HepG2 (cell line): ENCODE measurements around the gene TBC1D16. TPM values are rescaled to one million over a fixed set of nuclear protein-coding genes. Genes with fewer than 3 reads are reported as not detected.

ENCODE experiments used
- BCL3 ChIP-seq: sonication (generic); formaldehyde crosslinking; IDR thresholded peaks from 2 replicates; pipeline ENCODE4 v1.5.1; 2020; ENCODE audit warnings: mild to moderate bottlenecking, missing genetic modification reagents, moderate library complexity
- FOXA3 ChIP-seq: IDR thresholded peaks from 2 replicates; pipeline ENCODE4 v1.6.1; 2016; ENCODE audit warnings: missing genetic modification reagents, missing compliant biosample characterization
- GFI1 ChIP-seq: sonication (generic); formaldehyde crosslinking; IDR thresholded peaks from 2 replicates; pipeline ENCODE4 v1.5.0; 2020; ENCODE audit warnings: missing genetic modification reagents, mild to moderate bottlenecking, borderline replicate concordance
- HOXD1 ChIP-seq: sonication (generic); formaldehyde crosslinking; IDR thresholded peaks from 2 replicates; pipeline ENCODE4 v1.5.0; 2020; ENCODE audit warnings: missing genetic modification reagents
- IKZF4 ChIP-seq: sonication (generic); formaldehyde crosslinking; IDR thresholded peaks from 2 replicates; pipeline ENCODE4 v1.5.1; 2020; ENCODE audit warnings: borderline replicate concordance, mild to moderate bottlenecking, low read depth, missing genetic modification reagents; ENCODE audit errors: not compliant biosample characterization
- NCOA1 ChIP-seq: sonication (generic); formaldehyde crosslinking; IDR thresholded peaks from 2 replicates; pipeline ENCODE4 v1.9.0; 2021; ENCODE audit warnings: missing genetic modification reagents
- SETDB1 ChIP-seq: sonication (generic); formaldehyde crosslinking; IDR thresholded peaks from 2 replicates; pipeline ENCODE4 v1.5.1; 2020; ENCODE audit warnings: missing genetic modification reagents, mild to moderate bottlenecking, borderline replicate concordance
- ZNF20 ChIP-seq: sonication (generic); formaldehyde crosslinking; IDR thresholded peaks from 2 replicates; pipeline ENCODE4 v1.4.0; 2020; ENCODE audit warnings: mild to moderate bottlenecking, moderate library complexity, missing genetic modification reagents
- ZNF275 ChIP-seq: sonication (generic); formaldehyde crosslinking; IDR thresholded peaks from 2 replicates; pipeline ENCODE4 v1.8.0; 2022; ENCODE audit warnings: missing genetic modification reagents, mild to moderate bottlenecking, inconsistent platforms, borderline replicate concordance
- ZNF292 ChIP-seq: sonication (generic); formaldehyde crosslinking; IDR thresholded peaks from 2 replicates; pipeline ENCODE4 v1.8.1; 2022; ENCODE audit warnings: mild to moderate bottlenecking, low read depth, missing genetic modification reagents, borderline replicate concordance
- ZNF775 ChIP-seq: sonication (generic); formaldehyde crosslinking; IDR thresholded peaks from 2 replicates; pipeline ENCODE4 v1.4.0; 2020; ENCODE audit warnings: missing genetic modification reagents, mild to moderate bottlenecking, moderate library complexity, borderline replicate concordance
- ZNF839 ChIP-seq: sonication (generic); formaldehyde crosslinking; IDR thresholded peaks from 2 replicates; pipeline ENCODE4 v1.4.0; 2020; ENCODE audit warnings: missing genetic modification reagents, mild to moderate bottlenecking, borderline replicate concordance
- polyA plus RNA-seq, 8 experiments: library from polyadenylated mRNA; depleted of rRNA in 3 of 8; stranded (reverse) in 7 of 8; unstranded in 1 of 8; fragments of >200 nt; fragmentation: Illumina TruSeq in 4 of 8; extraction: Trizol in 4 of 8; gene quantifications; 2 replicates each; pipeline versions ENCODE4 v1.2.1 to v1.2.3, GENCODE V29; 2011 to 2016; ENCODE audit warnings: low read depth in 4 of 8, missing spikeins in 1 of 8, mixed read lengths in 1 of 8; ENCODE audit not compliant: insufficient read depth in 1 of 8
- total RNA-seq, 5 experiments: library from RNA; depleted of rRNA; stranded (reverse); fragments of >200 nt; fragmentation: Illumina TruSeq; extraction: Trizol; gene quantifications; 2 replicates each; pipeline ENCODE4 v1.2.3, GENCODE V29; 2016; ENCODE audit warnings: low read depth in 1 of 5
- TF ChIP-seq, protein P1 (sequence below): sonication (generic); formaldehyde crosslinking; IDR thresholded peaks from 2 replicates; pipeline ENCODE4 v1.5.1; 2020; ENCODE audit warnings: missing genetic modification reagents, mild to moderate bottlenecking, borderline replicate concordance
- TF ChIP-seq, protein P2 (sequence below): sonication (generic); formaldehyde crosslinking; IDR thresholded peaks from 2 replicates; pipeline ENCODE4 v1.8.0; 2023; ENCODE audit warnings: mild to moderate bottlenecking, missing genetic modification reagents
- TF ChIP-seq, protein P3 (sequence below): sonication (generic); formaldehyde crosslinking; IDR thresholded peaks from 2 replicates; pipeline ENCODE4; 2020; ENCODE audit warnings: missing genetic modification reagents, mild to moderate bottlenecking, borderline replicate concordance
- TF ChIP-seq, protein P4 (sequence below): sonication (generic); formaldehyde crosslinking; IDR thresholded peaks from 2 replicates; pipeline ENCODE4 v1.5.0; 2020; ENCODE audit warnings: mild to moderate bottlenecking, missing genetic modification reagents

TBC1D16 gene
- total and polyA plus RNA-seq, 2 of the 13 experiments (the other 11 are each of a cell fraction or from before 2014, with no cell fraction given), result 14.9 to 24.9 TPM

DNA sequence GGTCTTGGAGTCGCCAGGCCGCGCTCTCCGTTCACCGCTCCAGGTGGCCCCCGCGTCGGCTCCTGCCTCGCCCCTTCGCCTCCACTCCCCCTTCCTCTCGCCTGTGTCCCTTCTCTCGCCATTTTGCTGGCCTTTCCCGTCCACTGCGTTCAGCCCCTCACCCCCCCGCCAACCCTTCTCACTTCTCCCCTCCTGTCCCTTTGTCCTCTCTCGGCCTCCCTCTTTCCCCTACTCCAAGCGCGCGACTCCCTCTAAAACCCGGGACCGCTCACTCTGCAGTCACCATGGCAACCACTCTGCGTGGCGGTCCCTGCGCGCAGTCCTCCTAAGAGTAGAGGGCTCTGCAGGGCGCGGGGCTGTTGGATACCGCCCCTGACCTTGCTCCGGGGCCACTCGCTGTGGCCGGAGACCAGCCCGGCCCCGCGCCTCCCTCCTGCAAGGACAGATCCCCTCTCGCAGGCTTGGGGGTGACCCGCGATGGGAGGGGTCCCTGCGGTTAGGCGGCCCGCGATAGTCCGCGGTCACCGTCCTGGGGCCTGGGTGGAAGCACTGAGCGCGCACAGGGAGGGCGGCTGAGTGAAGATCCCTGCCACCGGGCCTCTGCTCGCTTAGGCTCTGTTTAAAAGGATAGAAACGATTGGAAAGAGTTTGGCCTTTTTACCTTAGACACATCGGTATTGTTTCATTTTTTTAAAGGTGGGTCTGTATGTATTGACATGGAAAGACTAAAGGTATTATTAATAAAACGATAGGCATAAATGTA is 1.2 kb upstream of the TBC1D16 start (continued):
- TF ChIP-seq, protein P1, sequence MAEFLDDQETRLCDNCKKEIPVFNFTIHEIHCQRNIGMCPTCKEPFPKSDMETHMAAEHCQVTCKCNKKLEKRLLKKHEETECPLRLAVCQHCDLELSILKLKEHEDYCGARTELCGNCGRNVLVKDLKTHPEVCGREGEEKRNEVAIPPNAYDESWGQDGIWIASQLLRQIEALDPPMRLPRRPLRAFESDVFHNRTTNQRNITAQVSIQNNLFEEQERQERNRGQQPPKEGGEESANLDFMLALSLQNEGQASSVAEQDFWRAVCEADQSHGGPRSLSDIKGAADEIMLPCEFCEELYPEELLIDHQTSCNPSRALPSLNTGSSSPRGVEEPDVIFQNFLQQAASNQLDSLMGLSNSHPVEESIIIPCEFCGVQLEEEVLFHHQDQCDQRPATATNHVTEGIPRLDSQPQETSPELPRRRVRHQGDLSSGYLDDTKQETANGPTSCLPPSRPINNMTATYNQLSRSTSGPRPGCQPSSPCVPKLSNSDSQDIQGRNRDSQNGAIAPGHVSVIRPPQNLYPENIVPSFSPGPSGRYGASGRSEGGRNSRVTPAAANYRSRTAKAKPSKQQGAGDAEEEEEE (CRISPR knock-in tag), result no peak
- TF ChIP-seq ZNF292 (CRISPR knock-in tag), result peak; percentile 82; the same call in 1 of the 2 replicates
- TF ChIP-seq, protein P2, sequence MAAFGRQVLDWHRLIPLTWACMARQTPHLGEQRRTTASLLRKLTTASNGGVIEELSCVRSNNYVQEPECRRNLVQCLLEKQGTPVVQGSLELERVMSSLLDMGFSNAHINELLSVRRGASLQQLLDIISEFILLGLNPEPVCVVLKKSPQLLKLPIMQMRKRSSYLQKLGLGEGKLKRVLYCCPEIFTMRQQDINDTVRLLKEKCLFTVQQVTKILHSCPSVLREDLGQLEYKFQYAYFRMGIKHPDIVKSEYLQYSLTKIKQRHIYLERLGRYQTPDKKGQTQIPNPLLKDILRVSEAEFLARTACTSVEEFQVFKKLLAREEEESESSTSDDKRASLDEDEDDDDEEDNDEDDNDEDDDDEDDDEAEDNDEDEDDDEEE (CRISPR knock-in tag), result 0 out of 2 replicates have a peak, but pooled peaks have one; percentile 42
- TF ChIP-seq ZNF275 (CRISPR knock-in tag), result 0 out of 2 replicates have a peak, but pooled peaks have one; percentile 38
- TF ChIP-seq ZNF20 (CRISPR knock-in tag), result 0 out of 2 replicates have a peak, but pooled peaks have one; percentile 9
- 0 out of 2 replicates have a peak, but pooled peaks have one; percentile 33 for TF ChIP-seq ZNF775 (CRISPR knock-in tag)
- peak; percentile 3 for TF ChIP-seq IKZF4 (CRISPR knock-in tag)
- TF ChIP-seq, protein P3, sequence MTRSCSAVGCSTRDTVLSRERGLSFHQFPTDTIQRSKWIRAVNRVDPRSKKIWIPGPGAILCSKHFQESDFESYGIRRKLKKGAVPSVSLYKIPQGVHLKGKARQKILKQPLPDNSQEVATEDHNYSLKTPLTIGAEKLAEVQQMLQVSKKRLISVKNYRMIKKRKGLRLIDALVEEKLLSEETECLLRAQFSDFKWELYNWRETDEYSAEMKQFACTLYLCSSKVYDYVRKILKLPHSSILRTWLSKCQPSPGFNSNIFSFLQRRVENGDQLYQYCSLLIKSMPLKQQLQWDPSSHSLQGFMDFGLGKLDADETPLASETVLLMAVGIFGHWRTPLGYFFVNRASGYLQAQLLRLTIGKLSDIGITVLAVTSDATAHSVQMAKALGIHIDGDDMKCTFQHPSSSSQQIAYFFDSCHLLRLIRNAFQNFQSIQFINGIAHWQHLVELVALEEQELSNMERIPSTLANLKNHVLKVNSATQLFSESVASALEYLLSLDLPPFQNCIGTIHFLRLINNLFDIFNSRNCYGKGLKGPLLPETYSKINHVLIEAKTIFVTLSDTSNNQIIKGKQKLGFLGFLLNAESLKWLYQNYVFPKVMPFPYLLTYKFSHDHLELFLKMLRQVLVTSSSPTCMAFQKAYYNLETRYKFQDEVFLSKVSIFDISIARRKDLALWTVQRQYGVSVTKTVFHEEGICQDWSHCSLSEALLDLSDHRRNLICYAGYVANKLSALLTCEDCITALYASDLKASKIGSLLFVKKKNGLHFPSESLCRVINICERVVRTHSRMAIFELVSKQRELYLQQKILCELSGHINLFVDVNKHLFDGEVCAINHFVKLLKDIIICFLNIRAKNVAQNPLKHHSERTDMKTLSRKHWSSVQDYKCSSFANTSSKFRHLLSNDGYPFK (CRISPR knock-in tag), result peak; percentile 24; the same call in 1 of the 2 replicates
- TF ChIP-seq, protein P4, sequence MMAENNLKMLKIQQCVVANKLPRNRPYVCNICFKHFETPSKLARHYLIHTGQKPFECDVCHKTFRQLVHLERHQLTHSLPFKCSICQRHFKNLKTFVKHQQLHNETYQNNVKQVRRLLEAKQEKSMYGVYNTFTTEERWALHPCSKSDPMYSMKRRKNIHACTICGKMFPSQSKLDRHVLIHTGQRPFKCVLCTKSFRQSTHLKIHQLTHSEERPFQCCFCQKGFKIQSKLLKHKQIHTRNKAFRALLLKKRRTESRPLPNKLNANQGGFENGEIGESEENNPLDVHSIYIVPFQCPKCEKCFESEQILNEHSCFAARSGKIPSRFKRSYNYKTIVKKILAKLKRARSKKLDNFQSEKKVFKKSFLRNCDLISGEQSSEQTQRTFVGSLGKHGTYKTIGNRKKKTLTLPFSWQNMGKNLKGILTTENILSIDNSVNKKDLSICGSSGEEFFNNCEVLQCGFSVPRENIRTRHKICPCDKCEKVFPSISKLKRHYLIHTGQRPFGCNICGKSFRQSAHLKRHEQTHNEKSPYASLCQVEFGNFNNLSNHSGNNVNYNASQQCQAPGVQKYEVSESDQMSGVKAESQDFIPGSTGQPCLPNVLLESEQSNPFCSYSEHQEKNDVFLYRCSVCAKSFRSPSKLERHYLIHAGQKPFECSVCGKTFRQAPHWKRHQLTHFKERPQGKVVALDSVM (CRISPR knock-in tag), result peak; percentile 18; the same call in 1 of the 2 replicates
- peak; percentile 53; the same call in 1 of the 2 replicates for TF ChIP-seq GFI1
- TF ChIP-seq ZNF839 (CRISPR knock-in tag), result no peak
- no peak for TF ChIP-seq SETDB1 (CRISPR knock-in tag)
- TF ChIP-seq BCL3, result peak; percentile 95
- peak; percentile 11; the same call in 1 of the 2 replicates for TF ChIP-seq HOXD1 (CRISPR knock-in tag)
- TF ChIP-seq NCOA1 (CRISPR knock-in tag), result no peak
- no peak for TF ChIP-seq FOXA3 (CRISPR knock-in tag)
